Nephron (organoid): ENCODE measurements around the gene ZC3H7B.
A peak's percentile ranks its signal among the peaks of the same experiment; 100 is the strongest.

Experiments
- H3K27ac Mint-ChIP-seq, 3 experiments: 2 replicates each; pipeline ENCODE4 v1.8.0; 2020; ENCODE audit warnings: mixed read lengths in 3 of 3, mild to moderate bottlenecking in 2 of 3, moderate library complexity in 1 of 3
- H3K27me3 Mint-ChIP-seq: 2 replicates; pipeline ENCODE4 v1.8.0; 2021; ENCODE audit warnings: low read depth, mild to moderate bottlenecking, moderate library complexity, mixed read lengths
- H3K36me3 Mint-ChIP-seq: 2 replicates; pipeline ENCODE4 v1.8.0; 2020; ENCODE audit warnings: low read depth, mixed read lengths
- H3K4me1 Mint-ChIP-seq: 2 replicates; pipeline ENCODE4 v1.8.0; 2020; ENCODE audit warnings: mixed read lengths
- H3K4me3 Mint-ChIP-seq, 3 experiments: 2 replicates each; pipeline ENCODE4 v1.8.0; 2020; ENCODE audit warnings: mild to moderate bottlenecking in 3 of 3, mixed read lengths in 3 of 3, moderate library complexity in 2 of 3
- H3K9me3 Mint-ChIP-seq: 2 replicates; pipeline ENCODE4 v1.8.0; 2020; ENCODE audit warnings: mixed read lengths
- CTCF ChIP-seq, 3 experiments: fragments of 200-600 bp; sonication (generic); IDR thresholded peaks; one replicate each; pipeline ENCODE4 v1.5.0; 2021; ENCODE audit warnings: antibody characterized with exemption in 3 of 3; ENCODE audit not compliant: unreplicated experiment in 3 of 3

ZC3H7B gene

GRCh38 chr22:41353862-41354575, 52.7 kb downstream of the ZC3H7B start:
- Mint-ChIP-seq H3K36me3 (peaks cover 44% of the 10 kb centered on the region), H3K4me1 (peaks cover 2% of the 10 kb centered on the region), H3K9me3 (no peaks in the 10 kb centered on the region), H3K27ac (no peak overlapping the region), H3K27me3 (no peaks in the 10 kb centered on the region), H3K4me3 (no peak overlapping the region)
- no peak for TF ChIP-seq CTCF (IDR thresholded peaks at IDR 0.05; ENCODE audit: unreplicated experiment in 3 of 3)

- no peaks in the 10 kb centered on the region for H3K27me3 Mint-ChIP-seq
- H3K9me3 Mint-ChIP-seq = no peaks in the 10 kb centered on the region
- no peak overlapping the region for H3K4me3 Mint-ChIP-seq
- peaks cover 40% of the 10 kb centered on the region for H3K36me3 Mint-ChIP-seq
- TF ChIP-seq CTCF (IDR thresholded peaks at IDR 0.05; ENCODE audit: unreplicated experiment in 3 of 3) = no peak
- no peak overlapping the region for H3K27ac Mint-ChIP-seq
- H3K4me1 Mint-ChIP-seq = peaks cover 10% of the 10 kb centered on the region
Measured at GRCh38 chr22:41354979-41355378, 53.7 kb downstream of the ZC3H7B start.

- no peaks in the 10 kb centered on the region for H3K27me3 Mint-ChIP-seq
- H3K9me3 Mint-ChIP-seq = no peaks in the 10 kb centered on the region
- H3K36me3 Mint-ChIP-seq = peaks cover 33% of the 10 kb centered on the region
- no peak overlapping the region for H3K4me3 Mint-ChIP-seq
- no peak for TF ChIP-seq CTCF (IDR thresholded peaks at IDR 0.05; ENCODE audit: unreplicated experiment in 3 of 3)
- no peak overlapping the region for H3K27ac Mint-ChIP-seq
- H3K4me1 Mint-ChIP-seq = peaks cover 12% of the 10 kb centered on the region
Measured at GRCh38 chr22:41355895-41356294, 54.6 kb downstream of the ZC3H7B start.

- no peak for TF ChIP-seq CTCF (IDR thresholded peaks at IDR 0.05; ENCODE audit: unreplicated experiment in 3 of 3)
- Mint-ChIP-seq H3K4me1 (peaks cover 12% of the 10 kb centered on the region), H3K27ac (no peak overlapping the region), H3K36me3 (peaks cover 30% of the 10 kb centered on the region), H3K4me3 (no peak overlapping the region), H3K27me3 (no peaks in the 10 kb centered on the region), H3K9me3 (no peaks in the 10 kb centered on the region)
Measured at GRCh38 chr22:41356430-41357028, 55.2 kb downstream of the ZC3H7B start.

- H3K27ac Mint-ChIP-seq = no peak overlapping the region
- no peak for TF ChIP-seq CTCF (IDR thresholded peaks at IDR 0.05; ENCODE audit: unreplicated experiment in 3 of 3)
- H3K4me3 Mint-ChIP-seq = no peak overlapping the region
- peaks cover 26% of the 10 kb centered on the region for H3K36me3 Mint-ChIP-seq
- no peaks in the 10 kb centered on the region for H3K9me3 Mint-ChIP-seq
- H3K27me3 Mint-ChIP-seq = no peaks in the 10 kb centered on the region
- peaks cover 12% of the 10 kb centered on the region for H3K4me1 Mint-ChIP-seq
Measured at GRCh38 chr22:41357191-41357590, 55.9 kb downstream of the ZC3H7B start.

GRCh38 chr22:41358927-41359326, 57.6 kb downstream of the ZC3H7B start:
- no peak overlapping the region for H3K4me3 Mint-ChIP-seq

More at GRCh38 chr22:41358927-41359326, 57.6 kb downstream of the ZC3H7B start:
- H3K27ac Mint-ChIP-seq = peak overlapping the region; percentile 28 to 83 (median 41)
- peaks cover 14% of the 10 kb centered on the region for H3K36me3 Mint-ChIP-seq
- no peak for TF ChIP-seq CTCF (IDR thresholded peaks at IDR 0.05; ENCODE audit: unreplicated experiment in 3 of 3)
- no peaks in the 10 kb centered on the region for H3K9me3 Mint-ChIP-seq
- no peaks in the 10 kb centered on the region for H3K27me3 Mint-ChIP-seq
- peaks cover 12% of the 10 kb centered on the region for H3K4me1 Mint-ChIP-seq
